NB4 (cell line): ENCODE data around the gene NLRC3.

ENCODE experiments used
- DNase-seq: peaks from one replicate; pipeline ENCODE4 v3.0.0; 2010; ENCODE audit warnings: low read depth
- H3K4me3 ChIP-seq: one replicate; pipeline ENCODE4 v1.5.1; 2011; ENCODE audit warnings: mild to moderate bottlenecking, low read depth, low read length, moderate library complexity
- MAX ChIP-seq: IDR thresholded peaks from 2 replicates; pipeline ENCODE4 v1.6.1; 2011; ENCODE audit warnings: low read depth, low read length
- MYC ChIP-seq: IDR thresholded peaks from 2 replicates; pipeline ENCODE4 v1.6.1; 2011; ENCODE audit warnings: low read depth, low read length
- POLR2A ChIP-seq: IDR thresholded peaks from 2 replicates; pipeline ENCODE4 v1.6.1; 2011; ENCODE audit warnings: mild to moderate bottlenecking; ENCODE audit not compliant: insufficient read length; ENCODE audit errors: extremely low read depth
- TF ChIP-seq, protein P1 (sequence below): IDR thresholded peaks from one replicate; pipeline ENCODE4 v1.5.1; 2012; ENCODE audit warnings: low read depth, low read length

NLRC3 gene

GRCh38 chr16:3607161-3607560 is 30.0 kb upstream of the NLRC3 start:
- no peak overlapping the region for H3K4me3 ChIP-seq
- TF ChIP-seq, protein P1, sequence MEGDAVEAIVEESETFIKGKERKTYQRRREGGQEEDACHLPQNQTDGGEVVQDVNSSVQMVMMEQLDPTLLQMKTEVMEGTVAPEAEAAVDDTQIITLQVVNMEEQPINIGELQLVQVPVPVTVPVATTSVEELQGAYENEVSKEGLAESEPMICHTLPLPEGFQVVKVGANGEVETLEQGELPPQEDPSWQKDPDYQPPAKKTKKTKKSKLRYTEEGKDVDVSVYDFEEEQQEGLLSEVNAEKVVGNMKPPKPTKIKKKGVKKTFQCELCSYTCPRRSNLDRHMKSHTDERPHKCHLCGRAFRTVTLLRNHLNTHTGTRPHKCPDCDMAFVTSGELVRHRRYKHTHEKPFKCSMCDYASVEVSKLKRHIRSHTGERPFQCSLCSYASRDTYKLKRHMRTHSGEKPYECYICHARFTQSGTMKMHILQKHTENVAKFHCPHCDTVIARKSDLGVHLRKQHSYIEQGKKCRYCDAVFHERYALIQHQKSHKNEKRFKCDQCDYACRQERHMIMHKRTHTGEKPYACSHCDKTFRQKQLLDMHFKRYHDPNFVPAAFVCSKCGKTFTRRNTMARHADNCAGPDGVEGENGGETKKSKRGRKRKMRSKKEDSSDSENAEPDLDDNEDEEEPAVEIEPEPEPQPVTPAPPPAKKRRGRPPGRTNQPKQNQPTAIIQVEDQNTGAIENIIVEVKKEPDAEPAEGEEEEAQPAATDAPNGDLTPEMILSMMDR: no peak
- TF ChIP-seq MYC (no peak), MAX (no peak), POLR2A (no peak)
- no peak for DNase-seq

DNA sequence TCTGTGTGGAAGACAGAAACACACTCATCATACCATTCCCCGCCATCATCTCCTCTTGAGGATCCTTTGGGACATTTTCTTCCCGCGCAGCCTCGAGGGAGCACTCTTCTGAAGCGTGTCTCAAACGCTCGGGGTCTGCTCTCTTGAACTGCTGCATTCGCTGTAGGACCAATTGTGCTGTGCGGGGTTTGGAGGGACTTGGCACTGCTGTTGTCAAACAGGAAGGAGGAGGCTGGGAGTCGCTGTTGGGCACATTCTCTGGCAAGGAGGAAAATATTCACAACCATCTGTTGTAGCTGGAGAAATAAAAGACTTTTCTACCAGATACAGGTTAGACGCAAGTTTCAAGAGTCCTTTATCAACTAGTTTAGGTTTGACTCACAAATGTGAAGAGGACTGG is 29.2 kb upstream of the NLRC3 start:
- DNase-seq: no peak
- H3K4me3 ChIP-seq: no peak overlapping the region
- no peak for TF ChIP-seq POLR2A
- no peak for TF ChIP-seq MAX
- TF ChIP-seq, protein P1: no peak
- TF ChIP-seq MYC: no peak

- no peak for DNase-seq
- TF ChIP-seq, protein P1: no peak
- TF ChIP-seq MYC: no peak
- TF ChIP-seq POLR2A: no peak
- TF ChIP-seq MAX: no peak
- H3K4me3 ChIP-seq: no peak overlapping the region
Observed at GRCh38 chr16:3602320-3602653, 25.1 kb upstream of the NLRC3 start.

- no peak for TF ChIP-seq POLR2A
- no peak for TF ChIP-seq MYC
- DNase-seq: no peak
- no peak overlapping the region for H3K4me3 ChIP-seq
Observed at GRCh38 chr16:3601614-3602319, 24.6 kb upstream of the NLRC3 start.

DNA sequence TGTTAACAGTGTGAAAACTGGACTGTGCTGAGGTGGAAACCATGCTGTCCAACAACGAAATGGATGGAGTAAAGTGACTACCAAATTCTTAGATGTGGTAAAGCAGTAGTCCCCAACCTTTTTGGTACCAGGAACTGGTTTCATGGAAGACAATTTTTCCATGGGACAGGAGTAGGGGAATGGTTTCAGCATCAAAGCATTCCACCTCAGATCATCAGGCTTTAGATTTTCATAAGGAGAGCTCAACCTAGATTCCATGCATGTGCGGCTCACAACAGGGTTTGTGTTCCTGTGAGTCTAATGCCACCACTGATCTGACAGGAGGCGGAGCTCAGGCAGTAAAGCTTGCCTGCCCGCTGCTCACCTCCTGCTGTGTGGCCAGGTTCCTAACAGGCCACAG is 22.7 kb upstream of the NLRC3 start:
- no peak for DNase-seq
- H3K4me3 ChIP-seq: no peak overlapping the region
- no peak for TF ChIP-seq MYC
- no peak for TF ChIP-seq POLR2A
- TF ChIP-seq MAX: no peak
- TF ChIP-seq, protein P1: no peak

GRCh38 chr16:3599121-3599520 is 21.9 kb upstream of the NLRC3 start:
- H3K4me3 ChIP-seq: no peak overlapping the region
- DNase-seq: no peak
- TF ChIP-seq, protein P1: no peak
- no peak for TF ChIP-seq MAX
- no peak for TF ChIP-seq MYC
- TF ChIP-seq POLR2A: no peak
